ENCODE measurements around the gene C4BPA. TPM values are rescaled to one million over a fixed set of nuclear protein-coding genes. Genes with fewer than 3 reads are reported as not detected.

Gene C4BPA
- total and polyA plus RNA-seq, 9 of the 15 experiments (the other 6 are each of a cell fraction or from before 2014, with no cell fraction given) = 0.04 to 0.22 (median 0.11) TPM; not detected in 3

DNA sequence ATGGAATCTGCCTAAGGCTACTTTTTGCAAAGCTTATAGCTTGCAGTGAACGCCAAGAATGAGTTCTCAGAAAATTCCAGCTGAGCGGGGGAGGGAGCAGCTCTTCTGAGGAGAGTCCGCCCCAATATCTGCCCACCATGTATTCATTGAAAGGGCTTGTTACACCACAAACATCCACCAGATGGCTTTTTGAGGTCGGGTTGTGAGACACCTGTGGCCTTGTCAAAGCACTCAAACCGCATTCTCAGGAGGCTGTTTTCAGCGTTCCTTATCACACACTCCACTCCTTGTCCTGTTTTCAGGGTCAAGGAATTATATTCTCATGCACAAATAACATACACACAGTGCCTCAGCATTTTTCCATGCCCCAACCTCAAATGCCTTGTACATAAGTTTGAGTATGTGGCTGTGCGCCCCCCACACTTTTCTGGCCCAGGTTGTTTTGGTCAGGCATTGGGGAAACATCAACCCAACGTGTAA, 19.3 kb upstream of the C4BPA start (continued):
- TF ChIP-seq ZNF184 (CRISPR knock-in tag; IDR thresholded peaks at IDR 0.05) (no peak), ZNF699 (CRISPR knock-in tag; IDR thresholded peaks at IDR 0.05; ENCODE audit: insufficient replicate concordance) (no peak), MCM2 (IDR thresholded peaks at IDR 0.05; ENCODE audit: low read depth) (no peak), ZNF507 (tag; conservative IDR thresholded peaks at IDR 0.05) (no peak), CREBBP (IDR thresholded peaks at IDR 0.05; ENCODE audit: low read depth, low read length) (no peak), SMAD4 (CRISPR knock-in tag; conservative IDR thresholded peaks at IDR 0.05) (peak; percentile 66), NFXL1 (CRISPR knock-in tag; IDR thresholded peaks at IDR 0.05) (no peak), ZBTB8A (IDR thresholded peaks at IDR 0.05; ENCODE audit: partially characterized antibody) (no peak), SNIP1 (IDR thresholded peaks at IDR 0.05; ENCODE audit: low read depth) (no peak), TSHZ1 (CRISPR knock-in tag; IDR thresholded peaks at IDR 0.05) (no peak), ARID1B (IDR thresholded peaks at IDR 0.05) (peak; percentile 89), PHTF2 (CRISPR knock-in tag; IDR thresholded peaks at IDR 0.05) (no peak), ZFP36 (IDR thresholded peaks at IDR 0.05; ENCODE audit: low read depth, low read length, partially characterized antibody) (no peak), MBD1 (CRISPR knock-in tag; IDR thresholded peaks at IDR 0.05) (0 out of 2 replicates have a peak, but pooled peaks have one; percentile 39), ETV5 (CRISPR knock-in tag; IDR thresholded peaks at IDR 0.05; ENCODE audit: low read depth) (no peak), ELF4 (CRISPR knock-in tag; IDR thresholded peaks at IDR 0.05) (peak; percentile 48; the same call in 1 of the 2 replicates), FOXK2 (conservative IDR thresholded peaks at IDR 0.05 in 1 of 2, IDR thresholded peaks at IDR 0.05 in 1 of 2; ENCODE audit: low read depth in 2 of 2) (peak; percentile 83 to 91), SAFB (IDR thresholded peaks at IDR 0.05; ENCODE audit: borderline replicate concordance, low read depth, low read length) (no peak), RFX5 (IDR thresholded peaks at IDR 0.05; ENCODE audit: low read depth, low read length) (no peak), CREB1 (IDR thresholded peaks at IDR 0.05) (0 out of 2 replicates have a peak, but pooled peaks have one; percentile 30), CREB1 (CRISPR knock-in tag; IDR thresholded peaks at IDR 0.05) (no peak)
- TF ChIP-seq, protein P1, sequence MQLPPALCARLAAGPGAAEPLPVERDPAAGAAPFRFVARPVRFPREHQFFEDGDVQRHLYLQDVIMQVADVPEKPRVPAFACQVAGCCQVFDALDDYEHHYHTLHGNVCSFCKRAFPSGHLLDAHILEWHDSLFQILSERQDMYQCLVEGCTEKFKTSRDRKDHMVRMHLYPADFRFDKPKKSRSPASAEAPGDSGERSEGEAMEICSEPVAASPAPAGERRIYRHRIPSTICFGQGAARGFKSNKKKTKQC (CRISPR knock-in tag; IDR thresholded peaks at IDR 0.05) = no peak
- TF ChIP-seq, protein P2, sequence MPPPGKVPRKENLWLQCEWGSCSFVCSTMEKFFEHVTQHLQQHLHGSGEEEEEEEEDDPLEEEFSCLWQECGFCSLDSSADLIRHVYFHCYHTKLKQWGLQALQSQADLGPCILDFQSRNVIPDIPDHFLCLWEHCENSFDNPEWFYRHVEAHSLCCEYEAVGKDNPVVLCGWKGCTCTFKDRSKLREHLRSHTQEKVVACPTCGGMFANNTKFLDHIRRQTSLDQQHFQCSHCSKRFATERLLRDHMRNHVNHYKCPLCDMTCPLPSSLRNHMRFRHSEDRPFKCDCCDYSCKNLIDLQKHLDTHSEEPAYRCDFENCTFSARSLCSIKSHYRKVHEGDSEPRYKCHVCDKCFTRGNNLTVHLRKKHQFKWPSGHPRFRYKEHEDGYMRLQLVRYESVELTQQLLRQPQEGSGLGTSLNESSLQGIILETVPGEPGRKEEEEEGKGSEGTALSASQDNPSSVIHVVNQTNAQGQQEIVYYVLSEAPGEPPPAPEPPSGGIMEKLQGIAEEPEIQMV (tag; conservative IDR thresholded peaks at IDR 0.05; ENCODE audit: low read depth) = no peak

Data from K562 (cell line).